Testis (tissue), 3 donors: Measurements from ENCODE around the gene RNF180. TPM values are rescaled to one million over a fixed set of nuclear protein-coding genes. Genes with fewer than 3 reads are reported as not detected.

Experiments
- DNase-seq: peaks from one replicate; pipeline ENCODE4 v3.0.0-alpha.2; 2019
- H3K27ac ChIP-seq, 2 donors: fragments of 200-600 bp; sonication (generic); one replicate each; pipeline ENCODE4 v1.5.1; 2019
- H3K27me3 ChIP-seq: fragments of 200-600 bp; sonication (generic); one replicate; pipeline ENCODE4 v1.5.1; 2019
- H3K36me3 ChIP-seq: fragments of 200-600 bp; sonication (generic); one replicate; pipeline ENCODE4 v1.5.1; 2017; ENCODE audit warnings: low read depth; ENCODE audit errors: missing control alignments
- H3K4me1 ChIP-seq: fragments of 200-600 bp; sonication (generic); one replicate; pipeline ENCODE4 v1.5.1; 2019
- H3K4me3 ChIP-seq, 2 donors: fragments of 200-600 bp; sonication (generic); one replicate each; pipeline ENCODE4 v1.5.1; 2017 to 2019
- H3K9me3 ChIP-seq: fragments of 200-600 bp; sonication (generic); one replicate; pipeline ENCODE4 v1.5.1; 2017
- POLR2A ChIP-seq: fragments of 450-650 bp; IDR thresholded peaks from one replicate; pipeline ENCODE4 v1.6.1; 2017; ENCODE audit warnings: antibody characterized with exemption, mild to moderate bottlenecking, moderate library complexity
- WGBS, 2 donors: methylation state at CpG; one replicate each; pipeline ENCODE4 v1.1.5; 2018; 5-methylcytosine and 5-hydroxymethylcytosine counted together
- intact Hi-C: fragments of 100-400 bp; cut with DNase I; formaldehyde crosslinking; loops from one replicate; pipeline ENCODE4 v1.15.1; 2023; ENCODE audit warnings: low total_unique reads
- polyA plus RNA-seq: library from polyadenylated mRNA; stranded (reverse); fragments of 350-450 nt; fragmentation: Illumina TruSeq; extraction: RNeasy Lipid Tissue Mini Kit (QIAGEN cat#74804); gene quantifications from one replicate; pipeline ENCODE4 v1.2.3, GENCODE V29; 2014; ENCODE audit warnings: low read depth, low replicate concordance; ENCODE audit not compliant: insufficient read depth
- total RNA-seq, 2 donors: library from RNA; depleted of rRNA; stranded (reverse); fragments of >200 nt; gene quantifications; one replicate each; pipeline ENCODE4 v1.2.3, GENCODE V29; 2016
- TF ChIP-seq, protein P1 (sequence below), 3 experiments: fragments of 450-650 bp in 2 of 3; fragments of 200-600 bp in 1 of 3; sonication (generic) in 1 of 3; IDR thresholded peaks; one replicate each; pipeline ENCODE4 v1.5.1; 2016 to 2019; ENCODE audit warnings: antibody characterized with exemption in 3 of 3, mild to moderate bottlenecking in 2 of 3, moderate library complexity in 1 of 3

Gene RNF180
- total and polyA plus RNA-seq, 3 donors from 2014 or later = 4.5 to 25.6 (median 23.1) TPM

DNA sequence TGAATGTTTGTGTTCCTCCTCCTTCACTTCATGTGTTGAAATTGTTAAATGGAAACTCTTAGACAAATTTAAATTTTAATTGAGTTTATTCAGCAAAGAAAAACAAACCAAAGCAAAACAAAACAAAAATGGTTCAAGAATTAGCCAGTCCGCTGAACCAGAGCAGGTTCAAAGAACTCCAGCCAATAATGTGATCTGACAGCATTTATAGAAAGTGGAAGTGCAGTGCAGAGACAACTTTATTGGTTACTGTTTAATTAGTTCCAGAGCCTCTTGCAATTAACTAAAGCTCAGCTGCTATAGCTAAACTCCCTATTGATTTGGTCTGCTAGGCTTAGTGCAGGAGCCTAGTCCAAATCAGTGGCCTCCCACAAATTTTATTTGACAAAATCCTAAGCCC, 132.9 kb downstream of the RNF180 start:
- WGBS, 2 donors = 83 to 96% methylated on average over 1 of the region's 1 CpG
- Histone ChIP-seq H3K4me1 (no peaks in the 10 kb centered on the region), H3K36me3 (no peaks in the 10 kb centered on the region), H3K27ac (no peak overlapping the region), H3K9me3 (no peaks in the 10 kb centered on the region), H3K27me3 (no peaks in the 10 kb centered on the region), H3K4me3 (no peak overlapping the region)
- TF ChIP-seq, protein P1, sequence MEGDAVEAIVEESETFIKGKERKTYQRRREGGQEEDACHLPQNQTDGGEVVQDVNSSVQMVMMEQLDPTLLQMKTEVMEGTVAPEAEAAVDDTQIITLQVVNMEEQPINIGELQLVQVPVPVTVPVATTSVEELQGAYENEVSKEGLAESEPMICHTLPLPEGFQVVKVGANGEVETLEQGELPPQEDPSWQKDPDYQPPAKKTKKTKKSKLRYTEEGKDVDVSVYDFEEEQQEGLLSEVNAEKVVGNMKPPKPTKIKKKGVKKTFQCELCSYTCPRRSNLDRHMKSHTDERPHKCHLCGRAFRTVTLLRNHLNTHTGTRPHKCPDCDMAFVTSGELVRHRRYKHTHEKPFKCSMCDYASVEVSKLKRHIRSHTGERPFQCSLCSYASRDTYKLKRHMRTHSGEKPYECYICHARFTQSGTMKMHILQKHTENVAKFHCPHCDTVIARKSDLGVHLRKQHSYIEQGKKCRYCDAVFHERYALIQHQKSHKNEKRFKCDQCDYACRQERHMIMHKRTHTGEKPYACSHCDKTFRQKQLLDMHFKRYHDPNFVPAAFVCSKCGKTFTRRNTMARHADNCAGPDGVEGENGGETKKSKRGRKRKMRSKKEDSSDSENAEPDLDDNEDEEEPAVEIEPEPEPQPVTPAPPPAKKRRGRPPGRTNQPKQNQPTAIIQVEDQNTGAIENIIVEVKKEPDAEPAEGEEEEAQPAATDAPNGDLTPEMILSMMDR (IDR thresholded peaks at IDR 0.05) = no peak
- no peak for TF ChIP-seq POLR2A
- intact Hi-C loops = no loop called here
- no peak for DNase-seq

DNA sequence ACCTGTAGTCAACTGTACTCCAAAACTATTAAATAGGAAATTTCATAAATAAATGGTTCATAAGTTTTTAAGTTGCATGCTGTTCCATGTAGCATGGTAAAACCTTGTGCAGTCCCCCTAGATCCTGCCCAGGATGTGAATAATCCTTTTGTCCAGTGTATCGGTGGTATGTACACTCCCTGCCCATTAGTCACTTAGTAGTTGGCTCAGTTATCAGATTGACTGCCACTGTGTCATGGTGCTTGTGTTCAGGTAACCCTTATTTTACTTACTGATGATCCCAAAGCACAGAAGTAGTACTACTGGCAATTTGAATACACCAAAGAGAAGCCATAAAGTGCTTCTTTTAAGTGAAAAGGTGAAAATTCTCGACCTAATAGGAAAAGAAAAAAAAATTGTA, 134.2 kb downstream of the RNF180 start:
- H3K4me3 ChIP-seq = no peak overlapping the region
- DNase-seq = no peak
- no peaks in the 10 kb centered on the region for H3K27me3 ChIP-seq
- no peaks in the 10 kb centered on the region for H3K9me3 ChIP-seq
- H3K4me1 ChIP-seq = no peaks in the 10 kb centered on the region
- intact Hi-C loops = no loop called here
- 68 to 76% methylated on average over 2 of the region's 2 CpGs for WGBS, 2 donors
- no peaks in the 10 kb centered on the region for H3K36me3 ChIP-seq
- H3K27ac ChIP-seq = no peak overlapping the region
- no peak for TF ChIP-seq POLR2A
- TF ChIP-seq, protein P1 (IDR thresholded peaks at IDR 0.05) = no peak

DNA sequence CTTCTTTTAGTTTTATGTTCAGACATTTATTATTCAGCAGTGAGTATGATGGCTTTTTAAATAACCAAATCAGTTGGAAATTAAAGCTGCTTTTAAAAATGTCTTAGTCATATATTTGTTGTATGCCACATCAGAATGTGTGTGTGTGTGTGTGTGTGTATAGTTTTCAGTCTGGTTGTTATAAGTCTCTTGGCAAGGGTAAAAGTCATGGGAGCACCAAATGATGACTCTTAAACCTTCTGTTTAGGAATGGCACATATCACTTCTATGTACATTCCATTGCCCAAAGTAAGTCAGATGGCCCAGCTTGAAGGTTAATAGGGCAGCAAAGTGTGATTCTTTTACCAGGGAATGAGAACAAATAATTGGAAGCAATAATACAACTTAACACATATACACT, 135.9 kb downstream of the RNF180 start:
- no peak overlapping the region for H3K27ac ChIP-seq
- H3K4me1 ChIP-seq = no peaks in the 10 kb centered on the region
- H3K27me3 ChIP-seq = no peaks in the 10 kb centered on the region
- no peaks in the 10 kb centered on the region for H3K36me3 ChIP-seq
- H3K4me3 ChIP-seq = no peak overlapping the region
- intact Hi-C loops = no loop called here
- no peak for DNase-seq
- TF ChIP-seq, protein P1 (IDR thresholded peaks at IDR 0.05) = no peak
- TF ChIP-seq POLR2A = no peak
- H3K9me3 ChIP-seq = no peaks in the 10 kb centered on the region

DNA sequence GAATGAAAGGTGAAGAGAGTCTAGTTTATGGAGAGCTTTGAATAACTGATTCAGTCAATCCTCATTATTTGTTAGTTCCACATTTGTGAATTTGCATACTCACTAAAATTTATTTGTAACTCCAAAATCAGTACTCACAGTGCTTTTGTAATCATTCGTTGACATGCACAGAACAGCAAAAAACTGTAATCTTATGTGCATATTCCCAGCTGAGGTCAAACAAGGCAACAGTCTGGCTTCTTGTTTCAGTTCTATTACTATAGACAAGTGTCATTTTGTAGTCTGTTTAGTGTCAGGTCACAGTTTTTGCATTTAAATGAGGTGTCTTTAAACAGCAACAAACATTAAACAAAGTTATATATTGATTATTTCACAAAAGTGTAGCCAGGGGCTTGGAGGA, 142.5 kb downstream of the RNF180 start:
- Histone ChIP-seq H3K4me1 (peaks cover 3% of the 10 kb centered on the region), H3K27me3 (no peaks in the 10 kb centered on the region), H3K9me3 (no peaks in the 10 kb centered on the region), H3K27ac (no peak overlapping the region), H3K36me3 (no peaks in the 10 kb centered on the region), H3K4me3 (no peak overlapping the region)
- 18 to 27% methylated on average over 1 of the region's 1 CpG for WGBS, 2 donors
- DNase-seq = no peak
- TF ChIP-seq, protein P1 (IDR thresholded peaks at IDR 0.05) = no peak
- TF ChIP-seq POLR2A = no peak
- intact Hi-C loops = no loop called here

DNA sequence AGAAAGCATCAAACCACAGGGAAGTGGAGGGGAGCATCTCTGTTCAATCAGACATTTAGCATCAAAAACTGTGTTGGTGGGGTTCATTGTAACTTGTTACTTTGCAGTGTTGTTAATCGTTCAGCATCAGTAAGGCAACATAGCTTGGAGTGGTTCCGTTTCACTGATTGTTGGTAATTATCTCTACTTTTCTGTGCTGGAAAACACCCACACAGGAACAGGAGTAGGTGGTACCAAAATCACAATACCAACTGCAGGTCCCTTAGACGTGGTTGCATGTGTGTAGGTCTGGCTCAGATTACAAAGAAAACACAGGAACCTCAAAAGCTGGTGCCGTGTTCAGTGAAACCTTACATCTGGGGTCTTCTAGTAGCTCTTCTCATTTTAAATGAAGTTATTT, 146.8 kb downstream of the RNF180 start:
- Histone ChIP-seq H3K27ac (no peak overlapping the region), H3K36me3 (no peaks in the 10 kb centered on the region), H3K9me3 (no peaks in the 10 kb centered on the region), H3K4me3 (no peak overlapping the region), H3K4me1 (peaks cover 3% of the 10 kb centered on the region), H3K27me3 (no peaks in the 10 kb centered on the region)
- no peak for TF ChIP-seq POLR2A
- TF ChIP-seq, protein P1 (IDR thresholded peaks at IDR 0.05) = no peak
- DNase-seq = no peak
- intact Hi-C loops = no loop called here
- 69 to 76% methylated on average over 4 of the region's 4 CpGs for WGBS, 2 donors
